ENCODE measurements around the gene STK10.

DNA sequence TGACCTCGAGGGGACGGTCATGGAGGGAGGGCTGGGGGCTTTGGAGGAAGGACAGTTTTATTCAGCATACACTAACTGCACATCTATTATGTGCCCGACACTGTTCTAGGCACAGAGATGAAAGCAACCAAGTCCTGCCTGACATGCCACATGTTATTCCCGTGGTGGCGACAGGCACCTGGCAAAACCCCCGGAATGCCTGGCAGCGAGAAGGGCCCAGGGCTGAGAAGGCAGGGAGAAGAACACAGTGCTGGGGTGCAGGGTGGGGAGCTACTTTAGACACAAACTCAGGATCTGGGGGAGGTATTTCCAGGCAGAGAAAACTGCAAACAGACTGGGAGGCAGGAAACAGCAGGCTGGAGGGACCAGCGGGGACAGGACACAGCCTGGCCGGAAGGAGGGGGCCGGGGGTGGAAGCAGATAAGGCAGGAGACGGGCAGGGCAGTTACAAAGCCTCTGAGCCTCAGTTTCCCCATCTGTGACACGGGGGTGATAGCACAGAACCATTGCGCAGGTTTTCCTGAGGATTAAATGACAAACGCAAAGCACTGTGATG, 77.7 kb downstream of the STK10 start:
- TF ChIP-seq ZNF274 (IDR thresholded peaks at IDR 0.05; ENCODE audit: low read depth, low read length) (no peak), YY1 (IDR thresholded peaks at IDR 0.05; ENCODE audit: insufficient read depth, insufficient read length) (no peak), SUZ12 (IDR thresholded peaks at IDR 0.05; ENCODE audit: extremely low read depth, insufficient read depth, insufficient read length) (no peak)
